ACC112 (cell line): ENCODE results near the gene HDAC4.

ENCODE experiments used
- H2AFZ ChIP-seq: fragments of 200-600 bp; sonication (generic); one replicate; pipeline ENCODE4 v1.6.0; 2017; ENCODE audit warnings: antibody characterized with exemption, low read length; ENCODE audit not compliant: unreplicated experiment
- H3K27ac ChIP-seq: fragments of 200-600 bp; sonication (generic); 2 replicates; pipeline ENCODE4 v1.5.1; 2014; ENCODE audit warnings: low read depth, mild to moderate bottlenecking, antibody characterized with exemption, low read length, moderate library complexity
- H3K27me3 ChIP-seq: fragments of 200-600 bp; sonication (generic); 2 replicates; pipeline ENCODE4 v1.6.1; 2014; ENCODE audit warnings: mild to moderate bottlenecking, antibody characterized with exemption, low read length, moderate library complexity, mixed read lengths; ENCODE audit not compliant: insufficient read depth
- H3K36me3 ChIP-seq: fragments of 200-600 bp; sonication (generic); 2 replicates; pipeline ENCODE4 v1.6.1; 2016; ENCODE audit warnings: mild to moderate bottlenecking, antibody characterized with exemption, low read length, moderate library complexity, mixed read lengths; ENCODE audit not compliant: insufficient read depth
- H3K4me1 ChIP-seq: fragments of 200-600 bp; sonication (generic); one replicate; pipeline ENCODE4 v1.6.1; 2016; ENCODE audit warnings: low read length, mixed read lengths; ENCODE audit not compliant: insufficient read depth, unreplicated experiment, control insufficient read depth
- H3K4me3 ChIP-seq: fragments of 200-600 bp; sonication (generic); 2 replicates; pipeline ENCODE4 v1.5.1; 2014; ENCODE audit warnings: mild to moderate bottlenecking, low read depth, low read length
- H3K79me2 ChIP-seq: fragments of 200-600 bp; sonication (generic); one replicate; pipeline ENCODE4 v1.6.0; 2016; ENCODE audit warnings: low read length; ENCODE audit not compliant: control insufficient read depth, unreplicated experiment, insufficient read depth

The HDAC4 gene

DNA sequence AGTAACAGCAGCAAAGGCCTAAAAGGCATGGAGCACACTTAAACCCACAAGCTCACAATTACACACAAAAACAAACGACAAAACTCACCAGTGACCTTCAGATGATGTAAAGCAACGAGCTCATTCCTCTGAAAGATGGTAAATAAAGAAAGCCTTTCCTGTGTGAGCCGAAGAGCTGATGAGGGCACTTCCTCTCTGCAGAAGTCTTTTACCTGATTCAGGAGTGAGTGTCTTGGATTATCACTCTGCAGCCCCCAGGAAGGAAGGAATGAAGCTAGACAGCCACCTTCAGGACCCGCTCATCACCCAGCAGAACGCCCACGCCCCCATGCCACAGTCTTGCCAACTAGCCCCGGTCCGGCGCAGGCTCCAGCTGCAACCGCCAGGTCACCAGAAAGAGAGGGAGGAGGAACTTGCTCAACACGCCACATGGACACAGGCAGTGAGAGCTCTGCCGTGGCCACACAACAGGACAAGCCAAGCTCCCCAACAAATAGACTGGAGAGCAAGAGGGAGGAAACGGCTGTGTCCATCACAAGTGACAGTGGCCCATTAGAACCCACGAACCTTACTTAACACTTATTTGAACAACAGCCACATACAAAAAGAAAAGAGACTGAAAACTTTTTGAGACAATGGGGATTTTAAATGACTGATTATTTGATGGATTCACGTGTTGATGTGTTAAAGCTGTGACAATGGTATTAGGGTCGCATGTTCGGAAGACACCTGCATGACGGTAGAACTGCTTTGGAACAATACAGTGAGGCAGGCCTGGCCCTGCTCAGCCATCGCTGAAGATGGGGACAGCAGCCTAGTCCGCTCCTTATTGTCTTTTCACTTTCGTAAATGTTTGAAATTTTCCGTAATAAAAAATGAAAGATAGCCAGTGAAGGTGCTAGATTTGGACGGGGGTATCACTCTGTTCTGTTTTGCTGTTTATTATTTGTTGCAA is 127.3 kb downstream of the HDAC4 start:
- Histone ChIP-seq H3K27me3 (no peaks in the 10 kb centered on the region), H3K4me3 (peak overlapping the region; percentile 66), H3K4me1 (peaks cover 44% of the 10 kb centered on the region), H3K27ac (peak overlapping the region; percentile 99), H3K36me3 (no peaks in the 10 kb centered on the region), H3K79me2 (peaks cover 32% of the 10 kb centered on the region), H2AFZ (no peak overlapping the region)

DNA sequence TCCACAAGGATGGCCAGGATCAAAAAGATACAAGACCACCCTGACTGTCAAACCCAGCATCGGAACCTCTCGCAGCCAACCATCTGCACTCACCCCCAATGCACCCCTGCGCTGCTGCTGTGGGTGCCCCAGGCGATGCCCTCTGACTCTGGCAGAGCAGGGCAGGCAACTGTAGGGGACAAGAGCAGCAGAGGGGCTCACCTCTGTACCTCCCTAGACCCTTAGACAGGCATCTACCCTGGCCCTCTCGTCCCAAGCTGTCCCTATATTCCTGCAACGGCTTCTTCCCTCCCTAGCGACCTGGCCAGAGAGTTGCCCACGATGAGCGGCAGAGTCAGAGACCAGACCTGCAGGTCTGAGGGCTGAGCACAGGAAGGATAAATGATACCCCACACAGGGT is 128.2 kb downstream of the HDAC4 start:
- Histone ChIP-seq H3K4me3 (no peak overlapping the region), H3K27ac (no peak overlapping the region), H3K4me1 (peaks cover 49% of the 10 kb centered on the region), H3K79me2 (peaks cover 29% of the 10 kb centered on the region), H3K27me3 (no peaks in the 10 kb centered on the region), H3K36me3 (no peaks in the 10 kb centered on the region), H2AFZ (no peak overlapping the region)

DNA sequence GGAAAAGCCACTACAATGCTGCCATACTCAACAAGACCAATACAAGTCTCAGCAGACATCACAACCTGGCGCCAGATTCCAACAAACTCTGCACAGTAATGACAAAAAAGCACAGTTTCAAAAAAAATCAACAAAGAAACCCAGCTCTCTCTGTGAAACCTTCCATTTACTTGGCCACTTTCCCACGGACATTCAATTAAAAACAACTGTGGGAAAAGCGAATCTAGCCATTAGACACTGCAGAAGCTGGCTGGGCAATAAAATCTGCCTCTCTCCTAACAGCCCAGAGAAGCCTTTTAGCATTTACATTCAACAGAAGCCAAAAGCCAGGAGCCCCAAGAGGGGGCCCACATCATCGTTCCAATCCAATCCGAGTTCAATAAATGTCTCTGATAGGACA is 128.9 kb downstream of the HDAC4 start:
- Histone ChIP-seq H3K4me3 (no peak overlapping the region), H3K27me3 (no peaks in the 10 kb centered on the region), H3K4me1 (peaks cover 55% of the 10 kb centered on the region), H3K27ac (no peak overlapping the region), H2AFZ (no peak overlapping the region), H3K36me3 (no peaks in the 10 kb centered on the region), H3K79me2 (peaks cover 25% of the 10 kb centered on the region)

DNA sequence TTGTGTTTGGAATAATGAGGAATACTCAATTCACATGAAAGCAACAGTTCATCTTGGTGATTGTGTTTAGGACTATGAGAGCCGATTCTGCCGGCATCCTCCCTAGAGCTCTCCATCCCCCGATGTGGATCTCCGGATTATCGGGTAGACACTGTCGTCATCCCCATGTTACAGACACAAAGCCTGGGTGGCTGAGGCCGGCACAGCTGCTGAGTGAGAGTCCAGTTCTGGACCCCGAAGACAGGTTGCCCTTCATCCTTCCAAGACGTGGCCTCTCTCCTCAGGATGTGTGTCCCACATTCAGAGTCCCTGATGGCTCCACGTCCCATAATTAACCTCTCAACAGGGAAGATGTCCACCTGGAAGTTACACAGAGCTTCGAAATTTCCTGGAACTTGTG is 129.3 kb downstream of the HDAC4 start:
- peaks cover 54% of the 10 kb centered on the region for H3K4me1 ChIP-seq
- no peak overlapping the region for H3K4me3 ChIP-seq
- no peaks in the 10 kb centered on the region for H3K27me3 ChIP-seq
- no peaks in the 10 kb centered on the region for H3K36me3 ChIP-seq
- H2AFZ ChIP-seq: no peak overlapping the region
- H3K27ac ChIP-seq: no peak overlapping the region
- H3K79me2 ChIP-seq: peaks cover 25% of the 10 kb centered on the region

DNA sequence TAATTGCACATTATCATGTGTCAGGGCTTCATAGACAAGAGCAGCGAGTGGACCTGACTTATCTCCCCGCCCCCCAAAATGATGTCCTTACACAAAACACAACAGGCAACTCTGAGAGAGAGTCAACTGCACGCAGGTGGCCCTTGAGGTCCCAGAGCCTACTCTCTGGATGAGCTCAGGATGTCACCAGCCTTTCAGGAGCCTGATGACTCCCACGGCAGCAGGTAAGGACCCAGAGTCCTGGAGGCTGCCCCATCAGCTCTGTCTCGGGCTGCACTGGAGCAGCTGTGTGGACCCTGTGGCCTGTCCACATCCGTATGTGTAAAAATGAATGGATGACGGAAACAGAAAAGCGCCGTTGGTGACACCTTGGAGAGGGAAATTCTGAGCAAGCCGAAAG is 130.9 kb downstream of the HDAC4 start:
- H3K79me2 ChIP-seq: peaks cover 25% of the 10 kb centered on the region
- no peak overlapping the region for H2AFZ ChIP-seq
- no peak overlapping the region for H3K27ac ChIP-seq
- no peaks in the 10 kb centered on the region for H3K27me3 ChIP-seq
- no peaks in the 10 kb centered on the region for H3K36me3 ChIP-seq
- H3K4me1 ChIP-seq: peaks cover 48% of the 10 kb centered on the region
- H3K4me3 ChIP-seq: no peak overlapping the region

DNA sequence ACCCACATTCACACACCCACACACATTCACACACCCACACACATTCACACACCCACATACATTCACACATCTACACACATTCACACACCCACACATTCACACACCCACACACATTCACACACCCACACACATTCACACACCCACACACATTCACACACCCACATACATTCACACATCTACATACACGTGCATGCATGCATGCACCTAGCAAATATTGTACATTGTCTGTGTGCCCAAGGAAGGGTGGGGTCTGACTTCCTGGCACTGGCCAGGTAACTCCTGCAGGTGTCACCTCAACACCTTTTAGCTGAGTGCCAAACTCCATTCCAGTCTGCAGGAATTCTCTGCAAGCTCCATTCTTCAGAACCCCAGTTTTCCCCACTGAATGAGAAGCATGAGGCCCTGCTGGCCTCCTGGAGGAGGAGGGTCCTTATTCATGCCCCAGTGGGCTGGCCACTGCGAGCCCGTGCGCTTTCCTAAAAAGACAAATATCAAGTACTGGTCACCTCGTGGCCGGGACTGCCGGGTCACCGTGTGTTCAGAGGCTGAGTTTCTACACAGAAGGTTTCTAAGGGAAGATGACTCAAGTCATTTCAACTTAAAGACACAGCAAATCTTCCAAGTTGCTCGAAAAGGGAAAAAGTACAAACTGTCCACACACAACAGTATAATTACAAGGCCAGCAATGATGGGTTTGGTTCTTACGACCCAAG is 131.5 kb downstream of the HDAC4 start:
- peaks cover 25% of the 10 kb centered on the region for H3K79me2 ChIP-seq
- H3K4me3 ChIP-seq: no peak overlapping the region
- H2AFZ ChIP-seq: no peak overlapping the region
- H3K4me1 ChIP-seq: peaks cover 48% of the 10 kb centered on the region
- no peaks in the 10 kb centered on the region for H3K36me3 ChIP-seq
- H3K27me3 ChIP-seq: no peaks in the 10 kb centered on the region
- H3K27ac ChIP-seq: no peak overlapping the region

DNA sequence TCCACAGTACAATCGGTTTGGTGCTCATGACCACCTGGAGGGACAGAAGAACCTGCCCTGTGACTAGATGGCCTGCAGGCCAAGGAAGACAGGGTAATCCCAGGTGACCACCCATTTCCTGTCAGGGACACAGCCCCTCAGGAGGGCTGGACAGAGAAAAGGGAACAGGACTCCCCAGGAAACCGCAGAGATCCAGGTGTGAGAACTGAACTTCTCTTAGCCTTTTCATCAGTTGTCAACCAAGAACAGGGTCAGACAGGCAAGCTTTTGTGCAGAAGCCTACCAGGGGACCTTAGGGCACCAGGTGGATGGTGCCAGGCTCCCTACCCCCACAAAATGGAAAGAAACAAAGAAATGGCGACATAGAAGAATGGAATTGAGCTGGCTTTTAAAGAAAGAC is 132.3 kb downstream of the HDAC4 start:
- Histone ChIP-seq H3K79me2 (peaks cover 24% of the 10 kb centered on the region), H3K36me3 (no peaks in the 10 kb centered on the region), H3K27ac (no peak overlapping the region), H3K4me1 (peaks cover 44% of the 10 kb centered on the region), H2AFZ (no peak overlapping the region), H3K4me3 (no peak overlapping the region), H3K27me3 (no peaks in the 10 kb centered on the region)

DNA sequence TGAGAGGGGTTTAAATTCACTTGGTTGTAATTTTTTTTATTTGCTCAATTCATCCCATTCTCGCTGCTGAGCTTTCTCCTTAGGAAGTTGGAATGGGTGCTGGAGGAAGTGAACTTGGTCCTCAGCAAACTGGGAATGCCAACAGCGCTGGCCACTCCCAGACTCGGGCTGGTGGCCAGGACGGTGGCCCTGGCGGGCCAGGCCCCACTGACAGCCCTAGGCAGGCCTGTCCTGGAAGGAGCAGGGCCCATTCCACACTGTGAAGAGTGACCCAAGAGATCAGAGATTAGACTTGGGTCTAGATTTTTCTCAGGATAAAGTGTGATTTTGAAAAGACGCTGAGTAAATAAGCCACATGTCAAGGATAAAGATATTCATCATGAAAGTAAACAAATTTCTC is 132.7 kb downstream of the HDAC4 start:
- H3K79me2 ChIP-seq: peaks cover 21% of the 10 kb centered on the region
- no peak overlapping the region for H2AFZ ChIP-seq
- no peak overlapping the region for H3K4me3 ChIP-seq
- H3K36me3 ChIP-seq: no peaks in the 10 kb centered on the region
- H3K4me1 ChIP-seq: peaks cover 40% of the 10 kb centered on the region
- H3K27ac ChIP-seq: peak overlapping the region; percentile 39; the same call in 1 of the 2 replicates
- no peaks in the 10 kb centered on the region for H3K27me3 ChIP-seq

DNA sequence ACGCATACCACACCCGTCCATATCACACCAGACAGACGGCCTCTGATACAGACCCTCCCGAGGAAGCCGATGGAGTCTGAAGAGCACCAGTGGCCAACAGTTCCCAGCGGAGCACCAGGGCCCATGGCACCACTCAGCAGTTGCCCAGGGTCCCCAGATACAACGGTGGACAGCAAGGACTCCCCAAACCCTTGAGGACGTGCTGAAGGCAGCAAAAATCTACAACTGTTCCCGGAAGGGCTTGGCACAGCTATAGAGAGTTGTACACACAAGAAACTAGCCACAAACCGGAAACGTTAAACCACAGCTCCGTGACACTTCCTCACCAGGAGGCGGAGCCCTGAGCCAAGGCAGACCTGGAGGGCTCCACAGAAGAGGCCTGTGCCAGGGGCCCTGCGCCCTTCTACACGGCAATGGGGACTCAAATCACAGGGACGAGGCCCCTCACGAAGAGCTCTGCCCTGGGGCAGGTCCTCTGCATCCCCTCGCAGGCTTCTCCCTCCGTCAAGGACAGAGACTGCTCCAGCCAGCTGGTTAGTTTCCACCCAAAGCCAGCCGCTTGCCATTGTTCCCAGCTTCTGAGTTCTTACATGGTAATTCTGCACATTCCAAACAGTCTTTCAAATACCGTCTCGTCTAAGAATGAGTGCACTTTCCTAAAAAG is 133.4 kb downstream of the HDAC4 start:
- H3K27ac ChIP-seq: peak overlapping the region; percentile 39
- H3K79me2 ChIP-seq: peaks cover 15% of the 10 kb centered on the region
- peaks cover 37% of the 10 kb centered on the region for H3K4me1 ChIP-seq
- peak overlapping the region; percentile 39; the same call in 1 of the 2 replicates for H3K4me3 ChIP-seq
- H3K36me3 ChIP-seq: no peaks in the 10 kb centered on the region
- no peaks in the 10 kb centered on the region for H3K27me3 ChIP-seq
- H2AFZ ChIP-seq: peak overlapping the region; percentile 48

DNA sequence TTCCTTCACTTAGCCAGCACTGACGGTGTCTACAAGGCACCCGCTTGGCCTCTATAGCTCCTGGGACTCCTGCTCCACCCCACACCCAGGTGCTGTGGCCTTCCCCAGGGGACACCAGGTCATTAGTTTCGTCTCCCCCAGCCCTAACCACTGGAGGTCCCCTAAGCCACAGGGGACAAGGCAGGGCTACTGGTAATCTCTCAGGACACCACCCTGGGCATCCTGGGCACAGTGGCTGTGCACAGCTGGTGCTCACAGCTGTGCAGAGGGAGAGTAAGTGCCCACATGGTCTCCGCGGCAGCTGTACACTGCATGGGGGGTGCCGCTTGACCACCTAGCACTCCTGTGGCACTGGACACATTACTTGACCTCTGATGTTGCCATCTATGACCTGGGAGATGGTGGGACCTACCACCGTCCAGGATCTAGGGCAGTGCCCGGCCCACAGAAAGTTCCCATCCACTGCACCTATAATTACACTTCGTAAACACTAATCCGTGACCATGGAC is 134.0 kb downstream of the HDAC4 start:
- H3K79me2 ChIP-seq: peaks cover 14% of the 10 kb centered on the region
- H3K4me3 ChIP-seq: peak overlapping the region; percentile 39; the same call in 1 of the 2 replicates
- peaks cover 37% of the 10 kb centered on the region for H3K4me1 ChIP-seq
- no peak overlapping the region for H2AFZ ChIP-seq
- no peaks in the 10 kb centered on the region for H3K36me3 ChIP-seq
- 0 out of 2 replicates have a peak overlapping the region, but pooled peaks have one; percentile 39 for H3K27ac ChIP-seq
- no peaks in the 10 kb centered on the region for H3K27me3 ChIP-seq
